DND-41 (cell line): ENCODE measurements around the gene SOX6.

ENCODE experiments used
- ATAC-seq: fragments of 200-7000 bp; cut with Tn5 transposase; 3 replicates; pipeline ENCODE4 v1.9.1; 2021; ENCODE audit warnings: low read depth; ENCODE audit not compliant: insufficient read depth
- DNase-seq: peaks from one replicate; pipeline ENCODE4 v3.0.0-alpha.2; 2020
- H2AFZ ChIP-seq: 2 replicates; pipeline ENCODE4 v1.6.0; 2012; ENCODE audit warnings: low read depth, low read length
- H3K27ac ChIP-seq: 2 replicates; pipeline ENCODE4 v1.5.1; 2012; ENCODE audit warnings: low read length, inconsistent platforms
- H3K27me3 ChIP-seq: fragments of 200-600 bp; sonication (generic); 2 replicates; pipeline ENCODE4 v1.6.0; 2012; ENCODE audit warnings: low read length, mild to moderate bottlenecking, inconsistent platforms; ENCODE audit not compliant: insufficient read depth, poor library complexity
- H3K36me3 ChIP-seq: 2 replicates; pipeline ENCODE4 v1.5.1; 2012; ENCODE audit warnings: low read length, inconsistent platforms; ENCODE audit not compliant: insufficient read depth
- H3K4me1 ChIP-seq: 2 replicates; pipeline ENCODE4 v1.5.1; 2012; ENCODE audit warnings: mild to moderate bottlenecking, low read length; ENCODE audit not compliant: insufficient read depth
- H3K4me2 ChIP-seq: 2 replicates; pipeline ENCODE4 v1.6.0; 2012; ENCODE audit warnings: mild to moderate bottlenecking, moderate library complexity, low read length, inconsistent platforms; ENCODE audit not compliant: insufficient read depth
- H3K4me3 ChIP-seq, 2 experiments: fragments of 200-600 bp in 1 of 2; shearing (Covaris generic) in 1 of 2; 2 replicates each; pipeline ENCODE4 v1.5.1; 2012 to 2016; ENCODE audit warnings: inconsistent platforms in 2 of 2, low read length in 2 of 2, mild to moderate bottlenecking in 2 of 2, low read depth in 1 of 2, moderate library complexity in 1 of 2
- H3K79me2 ChIP-seq: 2 replicates; pipeline ENCODE4 v1.6.0; 2012; ENCODE audit warnings: low read length, inconsistent platforms; ENCODE audit not compliant: insufficient read depth
- H3K9ac ChIP-seq: 2 replicates; pipeline ENCODE4 v1.6.0; 2012; ENCODE audit warnings: low read depth, mild to moderate bottlenecking, inconsistent platforms, low read length, moderate library complexity
- H3K9me3 ChIP-seq: 2 replicates; pipeline ENCODE4 v1.5.1; 2012; ENCODE audit warnings: low read length, moderate library complexity, mild to moderate bottlenecking, inconsistent platforms; ENCODE audit not compliant: insufficient read depth, severe bottlenecking
- H4K20me1 ChIP-seq: 2 replicates; pipeline ENCODE4 v1.6.0; 2012; ENCODE audit warnings: low read length; ENCODE audit not compliant: insufficient read depth
- CTCF ChIP-seq: IDR thresholded peaks from 2 replicates; pipeline ENCODE4 v1.5.1; 2012; ENCODE audit warnings: borderline replicate concordance, low read length, moderate library complexity, mild to moderate bottlenecking; ENCODE audit not compliant: poor library complexity, severe bottlenecking; ENCODE audit errors: extremely low read depth
- EZH2 ChIP-seq: IDR thresholded peaks from 3 replicates; pipeline ENCODE4 v1.6.1; 2012; ENCODE audit warnings: borderline replicate concordance, low read depth, mild to moderate bottlenecking, moderate library complexity, low read length, inconsistent platforms; ENCODE audit not compliant: severe bottlenecking

The SOX6 gene

GRCh38 chr11:16011396-16011795 is 344.9 kb downstream of the SOX6 start:
- no peak for ATAC-seq
- H3K4me2 ChIP-seq = no peak overlapping the region
- DNase-seq = no peak
- no peaks in the 10 kb centered on the region for H3K36me3 ChIP-seq
- TF ChIP-seq EZH2 (no peak), CTCF (no peak)
- no peak overlapping the region for H3K4me3 ChIP-seq
- no peaks in the 10 kb centered on the region for H3K4me1 ChIP-seq
- no peak overlapping the region for H3K27ac ChIP-seq
- H2AFZ ChIP-seq = no peak overlapping the region
- no peaks in the 10 kb centered on the region for H3K79me2 ChIP-seq
- H3K27me3 ChIP-seq = peaks cover 8% of the 10 kb centered on the region
- H3K9me3 ChIP-seq = no peaks in the 10 kb centered on the region
- no peaks in the 10 kb centered on the region for H4K20me1 ChIP-seq
- no peak overlapping the region for H3K9ac ChIP-seq

DNA sequence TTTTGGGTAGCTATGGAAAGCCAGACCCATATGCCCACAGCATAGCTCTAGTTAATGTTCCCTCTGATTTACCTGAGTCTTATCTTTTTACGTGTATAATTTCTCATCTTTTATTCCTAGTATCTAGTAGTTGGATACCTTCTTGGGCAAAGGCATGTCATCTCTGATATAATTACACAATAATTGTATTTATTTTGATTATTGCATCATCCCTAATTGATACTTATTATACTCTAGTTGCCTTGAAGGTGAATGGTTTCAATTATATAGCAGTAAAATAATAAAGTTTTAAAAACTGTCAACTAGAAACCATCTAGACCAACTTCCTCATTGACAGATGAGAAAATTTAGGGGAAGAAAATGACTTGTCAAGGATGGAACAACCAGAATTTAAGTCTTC is 347.3 kb downstream of the SOX6 start:
- Histone ChIP-seq H3K36me3 (no peaks in the 10 kb centered on the region), H4K20me1 (no peaks in the 10 kb centered on the region), H2AFZ (no peak overlapping the region), H3K9ac (no peak overlapping the region), H3K79me2 (no peaks in the 10 kb centered on the region), H3K27me3 (peaks cover 12% of the 10 kb centered on the region), H3K9me3 (no peaks in the 10 kb centered on the region), H3K4me2 (no peak overlapping the region), H3K4me1 (no peaks in the 10 kb centered on the region), H3K4me3 (no peak overlapping the region), H3K27ac (no peak overlapping the region)
- no peak for DNase-seq
- TF ChIP-seq EZH2 (no peak), CTCF (no peak)
- ATAC-seq = no peak

DNA sequence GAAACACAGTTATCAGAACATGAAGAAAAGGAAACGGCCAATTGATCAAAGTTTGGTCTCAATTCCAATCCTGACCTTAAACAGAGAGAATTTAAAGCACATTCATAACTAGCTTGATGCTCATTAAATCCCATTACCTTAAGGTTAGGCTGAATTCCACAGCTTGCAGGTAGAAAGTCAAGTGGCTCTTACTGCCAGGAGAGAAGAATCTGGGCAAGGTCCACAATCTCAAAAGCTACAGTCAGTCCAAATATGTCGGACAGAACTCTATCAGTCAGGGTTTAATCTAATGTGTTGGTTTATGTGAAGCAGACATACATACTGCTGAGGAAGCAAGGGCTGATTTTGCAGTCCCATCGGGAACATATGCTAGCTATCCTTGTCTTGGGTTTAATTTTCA is 348.8 kb downstream of the SOX6 start:
- H3K4me1 ChIP-seq = no peaks in the 10 kb centered on the region
- H3K4me3 ChIP-seq = no peak overlapping the region
- no peak overlapping the region for H2AFZ ChIP-seq
- no peak overlapping the region for H3K27ac ChIP-seq
- no peak for ATAC-seq
- TF ChIP-seq CTCF = no peak
- no peak for TF ChIP-seq EZH2
- H3K27me3 ChIP-seq = peaks cover 9% of the 10 kb centered on the region
- H3K4me2 ChIP-seq = no peak overlapping the region
- H3K9ac ChIP-seq = no peak overlapping the region
- no peaks in the 10 kb centered on the region for H3K36me3 ChIP-seq
- H4K20me1 ChIP-seq = no peaks in the 10 kb centered on the region
- no peaks in the 10 kb centered on the region for H3K9me3 ChIP-seq
- H3K79me2 ChIP-seq = no peaks in the 10 kb centered on the region
- DNase-seq = no peak

DNA sequence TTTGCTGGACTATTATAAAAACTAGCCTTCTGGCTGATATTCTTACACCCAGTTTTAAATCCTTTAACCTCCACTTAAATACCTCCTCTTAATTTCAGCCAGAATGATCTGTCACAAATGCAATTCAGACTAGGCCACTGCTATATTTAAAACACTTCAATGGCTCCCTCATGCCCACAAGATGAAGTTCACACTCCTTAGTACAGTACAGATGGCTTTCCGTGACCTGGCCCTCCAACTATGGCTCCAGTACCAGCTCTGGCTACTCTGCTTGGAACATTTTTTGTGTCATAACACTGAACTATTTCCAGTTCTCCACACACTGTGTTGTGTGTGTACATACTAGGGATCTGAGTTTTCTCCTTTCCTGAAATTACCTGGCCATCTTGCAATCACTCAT is 353.4 kb downstream of the SOX6 start:
- no peaks in the 10 kb centered on the region for H3K9me3 ChIP-seq
- DNase-seq (no peak), ATAC-seq (no peak)
- no peaks in the 10 kb centered on the region for H3K79me2 ChIP-seq
- H3K4me1 ChIP-seq = no peaks in the 10 kb centered on the region
- no peak overlapping the region for H3K4me2 ChIP-seq
- no peaks in the 10 kb centered on the region for H3K36me3 ChIP-seq
- no peak overlapping the region for H3K9ac ChIP-seq
- H2AFZ ChIP-seq = no peak overlapping the region
- TF ChIP-seq CTCF (no peak), EZH2 (no peak)
- H3K4me3 ChIP-seq = no peak overlapping the region
- H3K27ac ChIP-seq = no peak overlapping the region
- H3K27me3 ChIP-seq = peaks cover 7% of the 10 kb centered on the region
- H4K20me1 ChIP-seq = no peaks in the 10 kb centered on the region
